ENCODE results near the gene TXNDC17. TPM values are rescaled to one million over a fixed set of nuclear protein-coding genes. Genes with fewer than 3 reads are reported as not detected.
"Not testable (repeated sequence)": the region's sequence is repeated elsewhere in the genome, so short reads cannot be mapped to it uniquely, and the experiment has no call there.

TXNDC17 gene
- total RNA-seq, 1 donor from 2014 or later: 92.7 TPM

DNA sequence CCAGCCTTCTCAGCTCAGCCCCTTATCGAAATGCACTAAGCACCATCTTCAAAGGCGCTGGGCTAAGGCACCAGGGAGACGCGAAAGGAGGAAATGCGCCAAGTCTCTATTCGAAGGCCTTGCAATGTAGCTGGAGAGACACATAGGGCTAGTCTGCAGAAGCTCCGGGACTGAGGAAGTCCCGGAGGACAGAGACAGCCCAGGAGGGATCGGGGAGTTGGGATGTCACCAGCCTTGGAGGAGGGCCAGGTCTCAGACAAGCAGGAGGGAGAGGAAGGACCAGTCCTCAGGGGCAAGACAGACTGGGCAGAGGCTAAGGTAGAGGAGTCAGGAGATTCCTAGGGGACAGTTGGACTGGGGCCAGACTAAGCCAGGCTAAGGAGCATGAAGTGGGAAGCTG is 19.2 kb downstream of the TXNDC17 start:
- intact Hi-C loops (cut with micrococcal nuclease): loop anchor here (10.0 kb wide), 1 partner anchor 95 kb away; the partner anchor contains the start of gene XAF1
- Mint-ChIP-seq H3K36me3 (ENCODE audit: low read depth) (peaks cover 9% of the 10 kb centered on the region), H3K4me1 (peaks cover 39% of the 10 kb centered on the region), H3K9me3 (no peaks in the 10 kb centered on the region), H3K27ac (no peak overlapping the region), H3K27me3 (peaks cover 30% of the 10 kb centered on the region), H3K4me3 (peak overlapping the region; percentile 26)
- no peak for DNase-seq

DNA sequence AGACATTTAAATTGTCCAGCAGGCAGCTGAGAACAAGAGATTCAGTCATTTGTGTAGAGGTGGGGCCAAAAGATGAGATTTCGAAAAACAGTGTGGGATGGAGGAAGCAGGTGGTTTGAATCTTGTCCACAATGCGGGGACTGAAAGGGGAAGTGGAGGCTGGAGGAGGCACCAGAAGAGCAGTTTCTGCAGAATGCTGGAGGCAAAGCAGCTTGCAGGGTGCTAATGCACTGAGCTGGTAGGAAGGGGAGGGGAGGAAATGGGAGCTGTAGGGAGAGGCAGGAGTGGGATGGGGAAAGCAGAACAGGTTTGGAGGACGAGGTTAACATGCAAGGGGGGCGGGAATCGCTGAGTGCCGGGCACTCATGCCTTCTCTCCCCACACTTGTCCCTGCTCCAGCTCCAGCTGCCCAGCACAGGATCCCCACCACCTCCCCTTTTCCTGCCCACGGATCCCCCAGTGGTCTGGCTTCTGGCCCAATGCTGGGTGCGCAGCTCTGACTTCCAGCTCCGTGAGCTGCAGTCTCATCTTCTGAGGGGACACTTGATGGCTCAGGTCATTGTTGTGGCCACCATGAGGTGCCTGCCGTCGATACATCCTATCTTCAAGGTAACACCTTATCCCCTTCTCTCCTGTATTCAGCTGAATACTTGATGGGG is 20.1 kb downstream of the TXNDC17 start:
- H3K27me3 Mint-ChIP-seq: peaks cover 23% of the 10 kb centered on the region
- intact Hi-C loops (cut with micrococcal nuclease): loop anchor here (10.0 kb wide), 1 partner anchor 94 kb away; the partner anchor contains the start of gene XAF1
- H3K36me3 Mint-ChIP-seq (ENCODE audit: low read depth): peaks cover 9% of the 10 kb centered on the region
- H3K27ac Mint-ChIP-seq: peak overlapping the region; percentile 27
- H3K4me1 Mint-ChIP-seq: peaks cover 33% of the 10 kb centered on the region
- peak overlapping the region; percentile 58 for H3K4me3 Mint-ChIP-seq
- no peaks in the 10 kb centered on the region for H3K9me3 Mint-ChIP-seq
- DNase-seq: peak; percentile 71

- Mint-ChIP-seq H3K9me3 (no peaks in the 10 kb centered on the region), H3K27me3 (peaks cover 23% of the 10 kb centered on the region), H3K4me1 (peaks cover 33% of the 10 kb centered on the region), H3K4me3 (no peak overlapping the region), H3K36me3 (ENCODE audit: low read depth) (peaks cover 9% of the 10 kb centered on the region), H3K27ac (no peak overlapping the region)
- DNase-seq: no peak
- intact Hi-C loops (cut with micrococcal nuclease): loop anchor here (10.0 kb wide), 1 partner anchor 93 kb away; the partner anchor contains the start of gene XAF1
These were observed 20.6 kb downstream of the TXNDC17 start for GRCh38 chr17:6661464-6661848.

GRCh38 chr17:6663200-6663599 is 22.3 kb downstream of the TXNDC17 start:
- peaks cover 27% of the 10 kb centered on the region for H3K27me3 Mint-ChIP-seq
- peaks cover 30% of the 10 kb centered on the region for H3K4me1 Mint-ChIP-seq
- not testable (repeated sequence) for DNase-seq; H3K4me3 Mint-ChIP-seq; H3K27ac Mint-ChIP-seq; H3K9me3 Mint-ChIP-seq; H3K36me3 Mint-ChIP-seq (ENCODE audit: low read depth)
- intact Hi-C loops (cut with micrococcal nuclease): loop anchor here (10.0 kb wide), 1 partner anchor 92 kb away; the partner anchor contains the start of gene XAF1

DNA sequence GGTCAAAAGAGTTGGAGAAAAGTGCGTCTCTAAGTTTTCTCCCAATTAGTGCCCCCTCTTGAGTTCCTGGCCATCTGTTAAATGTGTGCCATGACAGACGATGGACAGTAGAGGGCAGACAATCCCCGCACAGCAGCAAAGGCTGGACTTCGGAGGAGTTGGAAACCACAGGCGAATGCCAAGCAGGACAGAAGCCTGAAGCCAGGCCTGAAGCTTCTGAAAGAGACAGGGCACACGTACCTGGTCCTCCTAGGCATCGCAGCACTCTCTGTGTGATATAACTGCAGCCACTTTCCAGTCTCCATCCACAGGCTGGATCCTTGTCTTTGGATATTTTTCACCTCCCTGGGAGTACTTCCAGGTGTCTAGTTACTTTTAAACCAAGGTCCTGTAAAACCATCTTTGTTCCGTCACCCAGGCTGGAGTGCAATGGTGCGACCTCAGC is 25.2 kb downstream of the TXNDC17 start:
- intact Hi-C loops (cut with micrococcal nuclease): loop anchor here (5.0 to 10.0 kb wide), 3 partner anchors 89 to 336 kb away; partner anchors contain the start of genes TEKT1 and XAF1
- peak; percentile 84 for DNase-seq
- peaks cover 18% of the 10 kb centered on the region for H3K27me3 Mint-ChIP-seq
- peaks cover 14% of the 10 kb centered on the region for H3K4me1 Mint-ChIP-seq
- H3K36me3 Mint-ChIP-seq (ENCODE audit: low read depth): peaks cover 3% of the 10 kb centered on the region
- H3K27ac Mint-ChIP-seq: no peak overlapping the region
- H3K9me3 Mint-ChIP-seq: no peaks in the 10 kb centered on the region
- H3K4me3 Mint-ChIP-seq: no peak overlapping the region

DNA sequence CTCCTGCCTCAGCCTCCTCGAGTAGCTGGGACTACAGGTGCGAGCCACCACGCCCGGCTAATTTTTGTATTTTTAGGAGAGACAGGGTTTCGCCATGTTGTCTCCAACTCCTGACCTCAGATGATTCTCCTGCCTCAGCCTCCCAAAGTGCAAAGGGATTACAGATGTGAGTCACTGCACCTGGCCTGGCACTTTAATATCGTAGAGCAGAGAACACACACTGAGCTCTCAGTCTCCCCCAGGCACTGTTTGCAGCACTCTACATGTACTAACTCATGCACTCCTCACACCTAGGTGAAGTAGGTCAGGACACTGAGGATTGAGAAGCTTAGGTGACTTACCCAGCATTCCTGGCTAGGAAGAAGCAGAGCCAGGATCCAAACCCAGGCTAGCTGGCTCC is 25.7 kb downstream of the TXNDC17 start:
- H3K36me3 Mint-ChIP-seq (ENCODE audit: low read depth): peaks cover 3% of the 10 kb centered on the region
- no peak overlapping the region for H3K4me3 Mint-ChIP-seq
- no peak for DNase-seq
- H3K4me1 Mint-ChIP-seq: peaks cover 10% of the 10 kb centered on the region
- H3K27ac Mint-ChIP-seq: no peak overlapping the region
- no peaks in the 10 kb centered on the region for H3K9me3 Mint-ChIP-seq
- intact Hi-C loops (cut with micrococcal nuclease): loop anchor here (5.0 to 10.0 kb wide), 3 partner anchors 88 to 336 kb away; partner anchors contain the start of genes TEKT1 and XAF1
- H3K27me3 Mint-ChIP-seq: peaks cover 16% of the 10 kb centered on the region

- peaks cover 2% of the 10 kb centered on the region for H3K36me3 Mint-ChIP-seq (ENCODE audit: low read depth)
- H3K4me3 Mint-ChIP-seq: no peak overlapping the region
- H3K27ac Mint-ChIP-seq: no peak overlapping the region
- H3K9me3 Mint-ChIP-seq: no peaks in the 10 kb centered on the region
- intact Hi-C loops (cut with micrococcal nuclease): loop anchor here (5.0 to 10.0 kb wide), 3 partner anchors 87 to 335 kb away; partner anchors contain the start of genes TEKT1 and XAF1
- peaks cover 12% of the 10 kb centered on the region for H3K27me3 Mint-ChIP-seq
- DNase-seq: no peak
- H3K4me1 Mint-ChIP-seq: peaks cover 7% of the 10 kb centered on the region
These were observed 26.7 kb downstream of the TXNDC17 start for GRCh38 chr17:6667516-6667915.

GRCh38 chr17:6668219-6668618 is 27.4 kb downstream of the TXNDC17 start:
- DNase-seq: no peak
- intact Hi-C loops (cut with micrococcal nuclease): loop anchor here (5.0 to 10.0 kb wide), 3 partner anchors 87 to 334 kb away; partner anchors contain the start of genes TEKT1 and XAF1
- Mint-ChIP-seq H3K27ac (no peak overlapping the region), H3K4me3 (no peak overlapping the region), H3K36me3 (ENCODE audit: low read depth) (no peaks in the 10 kb centered on the region), H3K4me1 (peaks cover 7% of the 10 kb centered on the region), H3K27me3 (peaks cover 7% of the 10 kb centered on the region), H3K9me3 (no peaks in the 10 kb centered on the region)

DNA sequence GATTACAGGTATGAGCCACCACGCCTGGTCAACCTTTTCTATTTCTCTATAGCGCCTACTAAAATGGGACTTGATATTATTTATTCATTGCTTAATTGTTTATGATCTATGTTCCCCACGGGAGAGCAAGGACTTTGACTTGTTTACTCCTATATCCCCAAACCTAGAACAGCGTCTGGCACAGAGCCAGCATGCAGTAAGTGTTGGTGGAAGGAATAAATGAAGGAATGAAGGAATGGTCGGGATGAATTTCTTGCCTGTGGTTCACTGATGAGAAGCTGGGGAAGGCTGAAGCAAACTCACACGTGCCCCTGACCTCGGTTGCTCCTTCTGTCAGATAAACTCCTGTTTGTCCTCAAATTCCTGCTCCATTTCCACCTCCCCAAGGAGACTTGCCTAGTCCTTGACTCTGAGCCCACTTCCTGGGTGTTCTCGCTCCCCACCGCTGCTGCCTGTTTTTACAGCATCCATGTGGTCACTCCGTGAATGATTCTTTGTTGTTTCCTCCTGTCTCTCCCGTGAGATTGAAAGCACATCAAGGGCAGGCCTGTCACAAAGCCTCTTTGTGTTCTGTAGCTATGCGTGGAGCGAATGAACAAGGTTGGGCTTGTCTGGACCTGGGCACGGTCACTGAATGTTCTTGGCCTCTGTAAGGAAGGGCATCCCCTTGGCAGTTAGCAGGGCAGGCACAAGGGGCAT is 28.0 kb downstream of the TXNDC17 start:
- Mint-ChIP-seq H3K36me3 (ENCODE audit: low read depth) (no peaks in the 10 kb centered on the region), H3K4me3 (no peak overlapping the region), H3K9me3 (no peaks in the 10 kb centered on the region), H3K27ac (no peak overlapping the region), H3K27me3 (peaks cover 7% of the 10 kb centered on the region), H3K4me1 (peaks cover 7% of the 10 kb centered on the region)
- DNase-seq: no peak
- intact Hi-C loops (cut with micrococcal nuclease): loop anchor here (5.0 to 10.0 kb wide), 3 partner anchors 86 to 333 kb away; partner anchors contain the start of genes TEKT1 and XAF1

GRCh38 chr17:6669479-6670212 is 28.8 kb downstream of the TXNDC17 start:
- intact Hi-C loops (cut with micrococcal nuclease): loop anchor here (5.0 to 10.0 kb wide), 3 partner anchors 85 to 333 kb away; partner anchors contain the start of genes TEKT1 and XAF1
- Mint-ChIP-seq H3K27me3 (peaks cover 4% of the 10 kb centered on the region), H3K9me3 (no peaks in the 10 kb centered on the region), H3K4me3 (no peak overlapping the region), H3K4me1 (peaks cover 7% of the 10 kb centered on the region), H3K27ac (no peak overlapping the region), H3K36me3 (ENCODE audit: low read depth) (no peaks in the 10 kb centered on the region)
- DNase-seq: no peak

DNA sequence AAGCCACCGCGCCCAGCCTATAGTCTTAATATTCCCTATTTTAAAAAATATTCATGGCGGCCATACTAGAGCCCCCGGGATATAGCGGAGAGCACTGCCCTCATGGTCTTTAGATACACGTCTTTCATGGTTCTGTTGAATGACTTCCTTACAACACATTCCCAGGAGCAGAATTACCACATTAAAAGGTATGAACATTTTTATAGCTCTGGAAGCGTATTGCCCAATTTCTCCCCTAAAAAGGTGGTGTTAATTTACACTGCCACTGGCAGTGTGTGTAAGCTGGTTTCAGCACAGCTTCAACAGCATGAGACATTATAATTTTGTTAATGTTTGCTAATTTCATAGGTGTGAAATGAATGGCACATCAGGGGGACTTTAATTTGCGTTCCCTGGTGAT is 29.7 kb downstream of the TXNDC17 start:
- Mint-ChIP-seq H3K27me3 (peaks cover 4% of the 10 kb centered on the region), H3K36me3 (ENCODE audit: low read depth) (no peaks in the 10 kb centered on the region), H3K4me3 (no peak overlapping the region), H3K27ac (no peak overlapping the region), H3K4me1 (peaks cover 7% of the 10 kb centered on the region), H3K9me3 (no peaks in the 10 kb centered on the region)
- intact Hi-C loops (cut with micrococcal nuclease): no loop called here
- no peak for DNase-seq

- H3K4me1 Mint-ChIP-seq: peaks cover 7% of the 10 kb centered on the region
- DNase-seq: no peak
- no peaks in the 10 kb centered on the region for H3K9me3 Mint-ChIP-seq
- H3K27ac Mint-ChIP-seq: no peak overlapping the region
- intact Hi-C loops (cut with micrococcal nuclease): no loop called here
- no peaks in the 10 kb centered on the region for H3K36me3 Mint-ChIP-seq (ENCODE audit: low read depth)
- no peak overlapping the region for H3K4me3 Mint-ChIP-seq
- H3K27me3 Mint-ChIP-seq: peaks cover 4% of the 10 kb centered on the region
These were observed 30.1 kb downstream of the TXNDC17 start for GRCh38 chr17:6670999-6671398.

- peaks cover 7% of the 10 kb centered on the region for H3K4me1 Mint-ChIP-seq
- H3K9me3 Mint-ChIP-seq: no peaks in the 10 kb centered on the region
- peaks cover 6% of the 10 kb centered on the region for H3K27me3 Mint-ChIP-seq
- no peak for DNase-seq
- intact Hi-C loops (cut with micrococcal nuclease): no loop called here
- H3K27ac Mint-ChIP-seq: no peak overlapping the region
- H3K36me3 Mint-ChIP-seq (ENCODE audit: low read depth): no peaks in the 10 kb centered on the region
- no peak overlapping the region for H3K4me3 Mint-ChIP-seq
These were observed 30.6 kb downstream of the TXNDC17 start for GRCh38 chr17:6671431-6671830.
